ENCODE data around the gene DDHD1. TPM values are rescaled to one million over a fixed set of nuclear protein-coding genes. Genes with fewer than 3 reads are reported as not detected.

DDHD1 gene
- total RNA-seq, 1 experiment from 2014 or later = 14.0 TPM

- CTCF ChIA-PET = no interaction called here
Observed at GRCh38 chr14:53034688-53035230, 118.4 kb downstream of the DDHD1 start.

DNA sequence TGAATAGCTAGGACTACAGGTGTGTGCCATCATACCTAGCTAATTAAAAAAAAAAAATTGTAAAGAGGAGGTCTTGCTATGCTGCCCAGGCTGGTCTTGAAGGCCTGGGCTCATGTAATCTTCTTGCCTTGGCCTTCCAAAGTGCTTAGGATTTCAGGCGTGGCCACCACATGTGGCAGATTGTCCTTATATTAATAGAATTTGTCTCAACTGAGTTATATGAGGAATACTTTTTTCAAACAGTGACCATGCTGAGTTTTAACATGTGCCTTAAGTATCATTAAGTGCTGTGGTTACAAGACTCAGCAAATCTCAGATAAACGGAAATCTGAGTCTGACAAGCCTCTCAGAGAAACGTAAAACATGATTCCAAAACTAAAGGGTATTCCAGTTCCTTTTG is 119.1 kb downstream of the DDHD1 start:
- Mint-ChIP-seq H3K27me3 (ENCODE audit: unreplicated experiment) (no peaks in the 10 kb centered on the region), H3K4me1 (ENCODE audit: low read depth, unreplicated experiment) (peaks cover 16% of the 10 kb centered on the region), H3K36me3 (ENCODE audit: insufficient read depth, unreplicated experiment) (no peaks in the 10 kb centered on the region), H3K27ac (ENCODE audit: unreplicated experiment) (no peak overlapping the region), H3K9me3 (ENCODE audit: low read depth, unreplicated experiment) (no peaks in the 10 kb centered on the region), H3K4me3 (ENCODE audit: low read depth, unreplicated experiment) (no peak overlapping the region)
- TF ChIP-seq CTCF (IDR thresholded peaks at IDR 0.05; ENCODE audit: unreplicated experiment) = no peak
- intact Hi-C loops (cut with micrococcal nuclease; ENCODE audit: unreplicated experiment) = no loop called here
- no peak for DNase-seq
- CTCF ChIA-PET = no interaction called here
- no TSS peak for BruUV-seq (replicated peaks)

More at GRCh38 chr14:53034688-53035230, 118.4 kb downstream of the DDHD1 start:
- Mint-ChIP-seq H3K36me3 (ENCODE audit: insufficient read depth, unreplicated experiment) (no peaks in the 10 kb centered on the region), H3K27me3 (ENCODE audit: unreplicated experiment) (no peaks in the 10 kb centered on the region), H3K9me3 (ENCODE audit: low read depth, unreplicated experiment) (no peaks in the 10 kb centered on the region), H3K4me1 (ENCODE audit: low read depth, unreplicated experiment) (peaks cover 16% of the 10 kb centered on the region), H3K4me3 (ENCODE audit: low read depth, unreplicated experiment) (no peak overlapping the region), H3K27ac (ENCODE audit: unreplicated experiment) (no peak overlapping the region)
- DNase-seq = no peak
- intact Hi-C loops (cut with micrococcal nuclease; ENCODE audit: unreplicated experiment) = no loop called here
- no TSS peak for BruUV-seq (replicated peaks)
- TF ChIP-seq CTCF (IDR thresholded peaks at IDR 0.05; ENCODE audit: unreplicated experiment) = no peak

DNA sequence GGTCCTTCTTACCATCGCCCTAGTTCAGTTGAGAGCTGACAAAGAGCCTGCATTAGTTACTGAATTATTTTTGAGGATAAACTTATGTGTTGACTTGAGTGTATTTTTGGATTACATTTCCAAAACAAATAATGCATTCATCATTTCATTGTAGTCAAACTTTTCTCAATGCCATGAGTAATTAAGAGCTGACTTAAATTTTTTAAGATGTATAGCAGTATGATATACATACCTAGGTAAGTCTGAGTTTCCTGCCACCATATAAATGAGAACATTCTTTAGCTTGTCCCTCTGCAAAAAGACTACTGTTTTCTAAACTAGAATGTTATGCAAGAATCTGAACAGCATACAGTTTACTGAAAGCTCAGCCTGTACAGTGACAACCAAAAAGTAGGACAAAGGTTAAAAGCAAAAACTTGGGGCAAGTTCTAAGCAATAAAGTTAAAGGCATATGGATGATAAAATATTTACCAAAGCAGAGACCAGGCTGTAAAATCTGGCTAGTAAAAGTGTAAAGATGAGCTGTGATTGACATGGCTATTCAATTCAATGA is 120.2 kb downstream of the DDHD1 start:
- intact Hi-C loops (cut with micrococcal nuclease; ENCODE audit: unreplicated experiment) = no loop called here
- Mint-ChIP-seq H3K4me1 (ENCODE audit: low read depth, unreplicated experiment) (peaks cover 16% of the 10 kb centered on the region), H3K36me3 (ENCODE audit: insufficient read depth, unreplicated experiment) (no peaks in the 10 kb centered on the region), H3K4me3 (ENCODE audit: low read depth, unreplicated experiment) (no peak overlapping the region), H3K27ac (ENCODE audit: unreplicated experiment) (no peak overlapping the region), H3K9me3 (ENCODE audit: low read depth, unreplicated experiment) (peaks cover 2% of the 10 kb centered on the region), H3K27me3 (ENCODE audit: unreplicated experiment) (no peaks in the 10 kb centered on the region)
- no peak for TF ChIP-seq CTCF (IDR thresholded peaks at IDR 0.05; ENCODE audit: unreplicated experiment)
- DNase-seq = no peak
- CTCF ChIA-PET = no interaction called here
- BruUV-seq (replicated peaks) = no TSS peak

DNA sequence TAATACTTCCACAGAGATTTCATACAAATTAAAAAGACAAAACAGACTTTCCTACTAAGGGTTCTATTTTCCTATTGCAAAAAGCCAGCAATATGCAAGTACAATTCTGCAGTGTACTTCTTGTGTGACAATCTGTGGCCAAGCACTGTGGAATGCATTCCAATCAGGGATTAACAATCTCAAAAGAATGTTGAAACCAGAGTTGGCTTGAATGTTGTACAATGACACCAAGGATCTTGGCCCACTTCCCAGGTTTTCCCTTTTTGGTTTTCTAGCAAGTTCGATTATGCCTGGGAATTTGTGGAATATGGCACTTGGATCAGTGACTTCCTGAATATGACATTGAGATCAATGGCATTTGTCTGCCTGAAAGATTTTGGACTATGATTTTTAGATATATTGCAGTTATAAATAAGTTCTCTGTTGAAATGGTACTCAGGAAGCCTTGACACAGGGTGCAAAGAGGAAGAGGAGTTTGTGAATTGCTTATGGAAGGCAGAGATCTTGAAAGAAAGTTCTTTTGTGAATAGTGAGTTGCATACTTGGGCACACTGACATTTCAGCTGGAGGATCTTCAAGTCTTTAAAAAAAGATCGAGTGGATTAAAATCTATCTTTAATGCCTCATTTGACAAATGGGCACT is 120.8 kb downstream of the DDHD1 start:
- CTCF ChIA-PET = no interaction called here
- Mint-ChIP-seq H3K27ac (ENCODE audit: unreplicated experiment) (no peak overlapping the region), H3K36me3 (ENCODE audit: insufficient read depth, unreplicated experiment) (no peaks in the 10 kb centered on the region), H3K4me1 (ENCODE audit: low read depth, unreplicated experiment) (peaks cover 16% of the 10 kb centered on the region), H3K27me3 (ENCODE audit: unreplicated experiment) (no peaks in the 10 kb centered on the region), H3K4me3 (ENCODE audit: low read depth, unreplicated experiment) (no peak overlapping the region), H3K9me3 (ENCODE audit: low read depth, unreplicated experiment) (peaks cover 2% of the 10 kb centered on the region)
- no peak for TF ChIP-seq CTCF (IDR thresholded peaks at IDR 0.05; ENCODE audit: unreplicated experiment)
- intact Hi-C loops (cut with micrococcal nuclease; ENCODE audit: unreplicated experiment) = no loop called here
- DNase-seq = peak; percentile 26
- no TSS peak for BruUV-seq (replicated peaks)
